ENCODE results near the gene FMNL2.

Gene FMNL2

DNA sequence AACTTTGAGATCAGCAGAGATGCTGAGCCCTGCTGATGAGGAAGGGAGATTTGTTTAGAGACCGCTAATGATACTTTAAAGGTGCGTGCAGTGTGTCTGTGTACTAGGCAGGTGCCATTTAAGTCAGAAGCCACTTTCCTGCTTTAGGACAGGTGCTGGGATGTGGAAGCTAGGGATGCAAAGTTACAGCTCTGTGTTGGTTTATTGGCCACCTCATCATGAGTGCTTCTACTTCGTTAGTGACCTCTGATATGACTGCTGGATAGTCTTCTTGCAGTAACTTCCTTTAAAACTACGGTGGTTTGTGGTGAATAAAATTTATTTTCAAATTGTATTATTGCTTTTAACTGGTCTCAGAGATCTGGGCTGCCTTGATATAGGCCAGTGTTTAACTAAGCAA lies 44.1 kb downstream of the FMNL2 start:
- ChIA-PET CTCF (no interaction called here), POLR2A (ENCODE audit: low non-redundant PET) (no interaction called here)
- TF ChIP-seq, protein P1, sequence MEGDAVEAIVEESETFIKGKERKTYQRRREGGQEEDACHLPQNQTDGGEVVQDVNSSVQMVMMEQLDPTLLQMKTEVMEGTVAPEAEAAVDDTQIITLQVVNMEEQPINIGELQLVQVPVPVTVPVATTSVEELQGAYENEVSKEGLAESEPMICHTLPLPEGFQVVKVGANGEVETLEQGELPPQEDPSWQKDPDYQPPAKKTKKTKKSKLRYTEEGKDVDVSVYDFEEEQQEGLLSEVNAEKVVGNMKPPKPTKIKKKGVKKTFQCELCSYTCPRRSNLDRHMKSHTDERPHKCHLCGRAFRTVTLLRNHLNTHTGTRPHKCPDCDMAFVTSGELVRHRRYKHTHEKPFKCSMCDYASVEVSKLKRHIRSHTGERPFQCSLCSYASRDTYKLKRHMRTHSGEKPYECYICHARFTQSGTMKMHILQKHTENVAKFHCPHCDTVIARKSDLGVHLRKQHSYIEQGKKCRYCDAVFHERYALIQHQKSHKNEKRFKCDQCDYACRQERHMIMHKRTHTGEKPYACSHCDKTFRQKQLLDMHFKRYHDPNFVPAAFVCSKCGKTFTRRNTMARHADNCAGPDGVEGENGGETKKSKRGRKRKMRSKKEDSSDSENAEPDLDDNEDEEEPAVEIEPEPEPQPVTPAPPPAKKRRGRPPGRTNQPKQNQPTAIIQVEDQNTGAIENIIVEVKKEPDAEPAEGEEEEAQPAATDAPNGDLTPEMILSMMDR (conservative IDR thresholded peaks at IDR 0.05; ENCODE audit: low read depth) = no peak
- no peak overlapping the region for H3K27ac ChIP-seq
- no peak for DNase-seq (ENCODE audit: low spot score)

DNA sequence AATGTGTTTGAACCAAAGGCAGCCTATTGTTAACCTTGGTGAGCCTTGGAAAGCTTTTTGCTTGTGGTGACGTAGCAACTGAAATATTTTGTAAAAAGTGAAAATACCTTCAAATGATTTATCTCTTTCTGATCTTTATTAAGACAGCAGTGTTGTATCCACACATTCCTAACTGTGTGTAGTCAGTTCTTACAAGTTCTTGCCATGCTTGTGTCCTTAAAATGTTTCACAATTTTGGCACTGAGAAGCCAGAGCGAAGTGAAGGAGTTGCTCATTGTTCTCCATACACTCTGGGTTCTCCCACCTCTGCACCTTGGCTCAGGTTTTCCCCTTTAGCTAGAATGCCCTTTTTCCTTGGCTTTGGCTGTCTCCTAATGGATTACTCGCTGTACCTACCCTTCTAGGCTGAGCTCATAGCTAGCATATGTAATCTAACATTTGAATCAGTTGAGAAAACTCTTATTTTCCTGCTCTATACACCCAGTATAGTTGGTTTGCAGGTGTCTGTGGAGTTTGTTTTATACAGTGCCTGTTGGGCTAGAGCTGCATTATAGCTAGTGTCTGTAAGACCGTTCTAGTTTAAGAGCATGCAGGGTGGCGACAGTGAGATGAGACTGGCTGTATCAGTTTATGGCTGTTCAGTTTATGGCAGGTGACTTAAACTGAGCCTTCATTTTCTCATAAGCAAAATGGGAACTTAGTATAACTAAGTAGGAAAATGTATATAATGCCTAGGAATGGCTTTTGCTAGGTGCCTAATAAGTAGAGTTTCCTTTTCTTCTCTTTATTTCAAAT lies 45.5 kb downstream of the FMNL2 start:
- TF ChIP-seq, protein P1 (conservative IDR thresholded peaks at IDR 0.05; ENCODE audit: low read depth) = no peak
- ChIA-PET POLR2A (ENCODE audit: low non-redundant PET) (no interaction called here), CTCF (no interaction called here)
- H3K27ac ChIP-seq = no peak overlapping the region
- no peak for DNase-seq (ENCODE audit: low spot score)

DNA sequence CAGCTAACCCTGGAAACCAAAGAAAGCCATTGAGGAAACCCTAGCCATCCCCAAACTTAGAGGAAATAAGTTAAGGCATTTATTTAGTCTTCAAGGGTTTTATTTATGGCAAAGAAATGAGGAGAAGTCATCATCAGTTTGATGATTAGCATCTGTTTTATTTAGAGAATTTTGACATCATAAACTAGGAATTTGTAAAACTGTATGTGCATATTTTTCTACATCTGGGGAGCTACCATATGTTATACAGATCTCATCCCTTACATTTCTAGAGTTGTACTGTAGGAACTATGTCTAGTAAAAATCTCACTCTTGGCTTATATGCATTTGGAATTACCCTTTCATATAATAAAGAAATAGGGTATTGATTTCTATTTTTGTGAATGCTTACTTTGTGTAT lies 48.7 kb downstream of the FMNL2 start:
- ChIA-PET CTCF (interaction anchor here (1.1 kb wide), 1 partner anchor 28 kb away, joined by 3 read pairs; no protein-coding TSS in a partner anchor), POLR2A (ENCODE audit: low non-redundant PET) (no interaction called here)
- H3K27ac ChIP-seq = no peak overlapping the region
- DNase-seq (ENCODE audit: low spot score) = no peak
- TF ChIP-seq, protein P1 (conservative IDR thresholded peaks at IDR 0.05; ENCODE audit: low read depth) = no peak

DNA sequence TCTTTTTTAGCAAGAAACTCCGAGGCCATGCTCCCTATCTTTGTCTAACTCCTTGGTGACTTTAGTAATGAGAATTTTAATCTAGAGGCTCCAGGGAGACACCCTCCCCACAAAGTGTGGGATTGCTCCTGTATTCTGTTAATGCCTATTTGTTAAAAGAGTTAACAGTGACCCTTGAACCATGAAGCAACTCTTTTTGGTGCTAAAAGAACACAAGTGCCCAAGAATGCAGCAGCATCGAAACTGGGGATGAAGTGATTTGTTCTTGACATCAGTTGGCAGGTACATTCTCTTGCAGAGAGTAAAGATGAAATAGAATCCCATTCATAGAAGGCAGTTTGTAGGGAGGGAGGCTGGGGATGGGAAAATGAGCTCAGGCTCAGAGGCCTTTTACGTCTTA lies 50.0 kb downstream of the FMNL2 start:
- H3K27ac ChIP-seq = no peak overlapping the region
- no peak for DNase-seq (ENCODE audit: low spot score)
- TF ChIP-seq, protein P1 (conservative IDR thresholded peaks at IDR 0.05; ENCODE audit: low read depth) = no peak
- ChIA-PET CTCF (interaction anchor here (0.6 to 1.1 kb wide), 2 partner anchors 27 to 963 kb away, joined by 3 read pairs; no protein-coding TSS in a partner anchor), POLR2A (ENCODE audit: low non-redundant PET) (no interaction called here)

DNA sequence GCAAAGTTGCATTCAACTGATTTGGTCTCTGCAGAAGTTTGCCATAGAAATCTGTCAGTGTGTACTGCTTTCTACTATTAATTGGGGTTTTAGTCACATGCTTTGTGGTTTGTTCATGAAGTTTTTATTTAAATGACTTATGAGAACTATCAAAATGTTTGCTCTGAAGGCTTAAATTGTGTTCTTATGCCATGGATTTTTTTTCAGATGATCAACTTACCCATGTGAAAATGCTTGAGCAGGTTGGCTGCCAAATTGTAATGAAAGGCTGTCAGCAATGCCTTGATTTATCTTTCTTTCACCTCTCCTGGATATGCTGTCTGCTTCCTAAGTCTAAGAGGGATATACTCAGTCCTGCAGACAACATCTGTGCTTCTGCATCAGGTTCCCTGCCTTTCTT lies 50.7 kb downstream of the FMNL2 start:
- no peak overlapping the region for H3K27ac ChIP-seq
- CTCF ChIA-PET = no interaction called here
- no peak for DNase-seq (ENCODE audit: low spot score)
- TF ChIP-seq, protein P1 (conservative IDR thresholded peaks at IDR 0.05; ENCODE audit: low read depth) = no peak
- POLR2A ChIA-PET (ENCODE audit: low non-redundant PET) = no interaction called here

DNA sequence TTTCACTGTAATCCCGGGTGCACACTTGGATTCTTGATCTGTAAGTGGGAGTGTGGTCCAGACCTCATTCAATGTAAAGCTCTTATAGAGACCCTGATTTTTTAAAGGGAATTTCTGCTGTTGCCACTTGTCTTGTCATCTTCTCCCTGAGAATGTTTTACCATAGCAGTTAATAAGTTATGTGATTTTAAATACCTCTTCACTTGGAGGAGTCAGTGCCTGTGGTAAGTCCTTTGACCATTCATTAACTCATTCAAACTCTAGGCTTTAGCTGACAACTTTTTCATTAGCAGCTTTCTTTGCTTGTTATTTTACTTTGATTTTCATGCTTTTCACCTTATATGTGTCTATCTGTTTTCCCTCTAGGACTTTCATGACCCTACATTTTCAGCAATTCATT lies 51.3 kb downstream of the FMNL2 start:
- ChIA-PET CTCF (no interaction called here), POLR2A (ENCODE audit: low non-redundant PET) (no interaction called here)
- TF ChIP-seq, protein P1 (conservative IDR thresholded peaks at IDR 0.05; ENCODE audit: low read depth) = no peak
- no peak overlapping the region for H3K27ac ChIP-seq
- DNase-seq (ENCODE audit: low spot score) = no peak
